A549 (cell line): ENCODE measurements around the gene SKIC8.

Experiments
- CHD4 ChIP-seq: fragments of 200-600 bp; sonication (generic); IDR thresholded peaks from 2 replicates; pipeline ENCODE4 v1.6.1; 2016; ENCODE audit warnings: antibody characterized with exemption, mild to moderate bottlenecking, borderline replicate concordance
- CTCF ChIP-seq: fragments of >200 bp; sonication (Bioruptor Twin); formaldehyde crosslinking; IDR thresholded peaks from 3 replicates; pipeline ENCODE4 v1.5.1; 2016
- FOSB ChIP-seq: fragments of 250-450 bp; sonication (Bioruptor Pico); IDR thresholded peaks from 2 replicates; pipeline ENCODE4 v1.5.0; 2020; ENCODE audit warnings: mild to moderate bottlenecking, moderate library complexity
- JUN ChIP-seq, 2 experiments: fragments of >200 bp; sonication (Bioruptor Twin); formaldehyde crosslinking; IDR thresholded peaks; 2 replicates in 1 of 2; 3 replicates in 1 of 2; pipeline ENCODE4 v1.6.1; 2016 to 2017
- JUNB ChIP-seq: fragments of >200 bp; sonication (Bioruptor Twin); formaldehyde crosslinking; IDR thresholded peaks from 2 replicates; pipeline ENCODE4 v1.6.1; 2016
- PBX3 ChIP-seq: IDR thresholded peaks from 2 replicates; pipeline ENCODE4 v1.6.1; 2012
- POLR2A ChIP-seq: IDR thresholded peaks from 2 replicates; pipeline ENCODE4 v1.6.1; 2012; ENCODE audit warnings: mild to moderate bottlenecking, low read length
- RFX5 ChIP-seq: fragments of 450-650 bp; IDR thresholded peaks from 2 replicates; pipeline ENCODE4 v1.7.1; 2014; ENCODE audit warnings: antibody characterized with exemption, mild to moderate bottlenecking, moderate library complexity
- USF2 ChIP-seq: fragments of 450-650 bp; IDR thresholded peaks from 2 replicates; pipeline ENCODE4 v1.6.1; 2014; ENCODE audit warnings: antibody characterized with exemption

GRCh38 chr15:78272776-78273175 is 26.6 kb downstream of the SKIC8 start:
- TF ChIP-seq POLR2A (no peak), CTCF (no peak), RFX5 (no peak), JUN (IDR thresholded peaks at IDR 0.05) (no peak), PBX3 (no peak), CHD4 (no peak), FOSB (CRISPR knock-in tag) (no peak), USF2 (no peak), JUNB (no peak)
